Skin epidermis (tissue), 12 donors: ENCODE results near the gene TGFB1.
A peak's percentile ranks its signal among the peaks of the same experiment; 100 is the strongest.

Source experiments
- H3K27ac ChIP-seq, 21 experiments: fragments of 200-600 bp; sonication (generic) in 11 of 21; one replicate each; pipeline ENCODE4 v1.5.0; 2020; ENCODE audit warnings: mild to moderate bottlenecking in 3 of 21, inconsistent platforms in 2 of 21, moderate library complexity in 2 of 21
- H3K4me3 ChIP-seq, 7 experiments: fragments of 200-600 bp; sonication (generic) in 2 of 7; one replicate each; pipeline ENCODE4 v1.5.0; 2020; ENCODE audit warnings: inconsistent platforms in 2 of 7, mild to moderate bottlenecking in 2 of 7, moderate library complexity in 1 of 7

The TGFB1 gene

DNA sequence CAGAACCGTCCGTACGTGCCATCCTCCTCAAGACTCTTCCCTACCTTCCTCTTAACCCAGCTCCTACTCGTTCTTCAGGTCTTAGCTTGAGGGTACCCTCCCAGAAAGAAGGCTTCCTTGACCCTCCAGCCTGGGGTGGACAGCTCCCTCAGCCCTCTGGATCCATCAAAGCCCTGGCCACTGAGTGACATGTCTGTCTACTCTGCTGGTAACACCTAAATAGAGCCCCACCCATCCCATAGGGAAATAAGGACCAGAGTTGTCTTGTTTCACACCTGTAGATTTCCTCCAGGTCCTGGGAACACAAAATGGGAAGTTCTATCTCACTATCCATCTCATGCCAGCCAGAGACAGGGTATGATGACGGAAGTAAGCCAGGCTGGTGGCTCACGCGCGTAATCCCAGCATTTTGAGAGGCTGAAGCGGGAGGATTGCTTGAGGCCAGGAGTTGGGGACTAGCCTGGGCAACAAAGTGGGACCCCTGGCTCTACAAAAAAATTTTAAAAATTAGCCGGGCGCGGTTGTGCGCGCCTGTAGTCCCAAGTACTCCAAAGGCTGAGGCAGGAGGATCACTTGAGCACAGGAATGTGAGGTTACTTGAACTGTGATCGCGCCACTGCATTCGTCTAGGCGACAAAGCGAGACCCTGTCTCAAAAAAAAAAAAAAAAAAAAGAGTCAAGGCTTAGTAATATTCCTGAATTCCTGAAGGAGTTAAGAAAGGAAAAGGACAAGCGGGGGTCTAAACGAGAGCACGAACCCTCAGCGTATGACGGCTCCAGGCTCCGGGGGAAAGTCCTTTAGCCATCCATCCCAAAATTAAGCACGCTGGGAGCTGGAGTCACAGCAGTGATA is 44.3 kb downstream of the TGFB1 start:
- H3K27ac ChIP-seq, result peak overlapping the region; percentile 69 to 99 (median 96)

DNA sequence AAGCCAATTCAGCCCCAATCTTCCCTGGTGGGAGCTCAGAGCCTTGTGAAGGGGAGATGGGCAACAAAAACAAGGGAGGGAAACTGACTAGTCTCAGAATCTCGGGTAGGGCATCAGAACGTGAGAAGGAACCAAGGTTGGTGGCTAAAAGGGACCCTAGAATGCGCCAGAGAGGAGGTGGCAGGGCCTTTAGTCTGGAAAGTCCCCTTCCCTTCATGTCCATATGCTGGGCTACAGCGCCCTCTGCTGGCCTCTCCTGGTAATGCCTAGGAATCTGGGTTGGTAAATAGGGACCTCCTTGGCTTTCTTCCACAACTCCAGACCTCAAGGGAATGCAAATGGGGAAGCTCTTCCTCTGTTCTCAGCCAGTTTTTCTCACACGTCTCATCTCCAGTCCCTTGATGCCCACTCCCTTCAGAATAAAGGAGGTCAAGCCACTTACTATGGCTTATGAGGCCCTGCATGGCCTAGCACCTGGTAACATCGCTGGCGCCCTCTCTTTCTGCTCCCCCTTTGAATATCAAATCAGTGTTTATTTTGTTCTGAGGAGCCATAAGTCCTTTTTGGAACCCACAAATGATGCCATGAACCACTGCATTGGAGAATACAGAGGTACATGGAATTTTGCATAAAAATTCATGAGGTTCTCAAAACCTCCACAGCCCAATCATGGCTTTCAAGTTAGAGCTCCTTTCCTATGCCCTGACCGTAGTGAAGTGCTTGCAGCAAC is 45.1 kb downstream of the TGFB1 start:
- H3K4me3 ChIP-seq, result peak overlapping the region in 6 of 7 experiments; percentile 50 to 77 (median 64)

More for the DNA sequence above, 44.3 kb downstream of the TGFB1 start:
- peak overlapping the region; percentile 50 to 80 (median 68) for H3K4me3 ChIP-seq

DNA sequence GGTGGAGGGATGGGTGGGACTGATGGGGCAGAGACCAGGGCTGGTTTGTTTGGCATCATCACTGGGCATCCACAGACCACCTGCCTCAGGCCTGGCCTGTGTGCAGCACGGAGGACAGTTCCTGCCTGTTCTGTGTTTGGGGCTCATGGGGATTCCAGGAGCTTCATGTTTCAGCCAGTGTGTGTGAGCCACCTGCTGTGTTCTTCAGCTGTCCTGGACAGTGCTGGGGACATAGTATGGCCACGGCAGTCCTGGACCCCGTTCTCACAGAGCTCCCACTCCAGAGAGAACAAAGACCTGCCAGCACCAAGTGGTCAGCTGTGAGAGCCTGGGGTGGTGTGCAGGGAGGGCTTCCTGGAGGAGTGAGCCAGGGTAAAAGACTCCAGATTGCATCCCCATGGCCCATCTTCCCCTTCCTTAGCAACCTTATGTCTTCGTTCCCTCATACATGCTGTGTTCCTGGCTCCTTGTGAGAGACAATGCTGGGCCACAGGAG is 45.7 kb downstream of the TGFB1 start:
- Histone ChIP-seq H3K4me3 (no peak overlapping the region), H3K27ac (peak overlapping the region in 20 of 21 experiments; percentile 79 to 99 (median 96))

More for the DNA sequence above, 45.1 kb downstream of the TGFB1 start:
- peak overlapping the region; percentile 69 to 99 (median 96) for H3K27ac ChIP-seq

DNA sequence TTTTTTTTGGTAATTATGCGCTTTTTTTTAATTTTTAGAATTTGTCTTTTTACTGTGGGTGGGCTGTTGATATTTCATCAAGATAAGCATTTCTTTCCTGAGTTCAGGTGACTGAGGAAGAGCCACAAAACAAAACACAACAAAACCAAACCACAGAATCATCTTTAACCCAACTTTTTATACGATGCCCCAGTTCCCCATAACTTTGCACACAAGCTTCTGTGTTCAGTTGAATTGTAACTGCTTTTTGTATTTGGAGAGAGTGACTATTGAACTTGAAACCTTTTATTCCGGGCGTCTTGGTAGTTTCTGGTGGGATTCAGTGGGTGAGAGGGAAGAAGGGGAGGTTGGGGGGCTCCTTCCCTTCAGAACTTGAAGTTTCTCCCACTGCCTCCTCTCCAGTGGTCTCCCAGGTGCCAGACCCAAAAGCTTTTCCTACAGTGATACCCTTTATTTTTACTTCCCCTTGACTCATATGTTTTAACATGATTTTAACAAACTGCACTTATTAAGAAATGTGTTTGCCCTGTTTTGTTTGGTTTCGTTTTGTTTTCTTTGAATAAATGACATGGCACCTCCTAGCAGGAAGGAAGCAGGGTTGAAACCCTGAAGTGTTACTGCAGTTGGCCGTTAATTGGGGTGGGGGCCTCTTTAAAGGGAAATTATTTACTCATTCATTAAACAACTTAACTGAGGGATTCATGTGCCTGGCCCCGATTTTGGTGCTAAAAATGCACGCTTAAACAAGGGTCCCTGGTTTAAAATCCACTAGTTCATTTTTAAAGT is 46.4 kb downstream of the TGFB1 start:
- peak overlapping the region in 20 of 21 experiments; percentile 79 to 99 (median 96) for H3K27ac ChIP-seq
- H3K4me3 ChIP-seq, result no peak overlapping the region

DNA sequence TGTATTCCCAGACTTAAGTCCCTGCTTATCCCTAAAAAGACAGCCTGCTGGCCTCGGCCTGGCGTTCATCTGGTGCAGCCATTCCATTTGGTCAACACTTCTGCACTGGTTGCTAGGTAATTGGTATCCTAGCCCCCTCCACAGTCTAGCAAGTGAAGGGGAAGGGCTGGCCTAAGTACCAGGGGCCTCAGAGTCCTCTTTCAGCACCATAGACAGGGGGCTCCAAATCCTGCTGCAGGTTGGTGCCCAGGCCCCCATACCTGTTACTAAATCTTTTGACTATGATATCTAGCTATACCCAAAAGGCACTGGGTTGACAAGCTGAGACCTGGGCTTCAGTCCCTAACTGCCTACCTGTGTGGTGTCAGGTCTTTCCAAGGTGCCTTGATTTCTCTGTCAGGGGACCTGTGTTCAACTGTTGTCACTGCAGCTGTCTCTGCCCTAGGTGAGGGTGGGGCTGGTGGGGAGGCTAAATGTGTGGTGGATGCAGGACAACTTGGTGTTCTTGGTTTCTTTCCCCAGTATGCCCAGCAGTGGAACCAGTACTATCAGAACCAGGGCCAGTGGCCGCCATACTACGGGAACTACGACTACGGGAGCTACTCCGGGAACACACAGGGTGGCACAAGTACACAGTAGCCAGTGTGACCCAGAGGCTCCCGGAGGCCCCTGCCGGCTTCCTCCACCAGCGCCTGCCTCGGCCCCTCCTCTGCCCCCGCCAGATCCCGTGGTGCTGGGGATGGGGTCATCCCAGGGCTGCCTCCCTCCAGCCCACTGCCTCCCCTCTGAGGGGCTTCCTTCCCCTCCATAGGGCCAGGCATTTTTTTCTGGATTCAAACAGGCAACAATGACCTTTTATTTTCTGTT is 47.6 kb downstream of the TGFB1 start:
- Histone ChIP-seq H3K4me3 (no peak overlapping the region), H3K27ac (peak overlapping the region in 18 of 21 experiments; percentile 25 to 99 (median 96))

DNA sequence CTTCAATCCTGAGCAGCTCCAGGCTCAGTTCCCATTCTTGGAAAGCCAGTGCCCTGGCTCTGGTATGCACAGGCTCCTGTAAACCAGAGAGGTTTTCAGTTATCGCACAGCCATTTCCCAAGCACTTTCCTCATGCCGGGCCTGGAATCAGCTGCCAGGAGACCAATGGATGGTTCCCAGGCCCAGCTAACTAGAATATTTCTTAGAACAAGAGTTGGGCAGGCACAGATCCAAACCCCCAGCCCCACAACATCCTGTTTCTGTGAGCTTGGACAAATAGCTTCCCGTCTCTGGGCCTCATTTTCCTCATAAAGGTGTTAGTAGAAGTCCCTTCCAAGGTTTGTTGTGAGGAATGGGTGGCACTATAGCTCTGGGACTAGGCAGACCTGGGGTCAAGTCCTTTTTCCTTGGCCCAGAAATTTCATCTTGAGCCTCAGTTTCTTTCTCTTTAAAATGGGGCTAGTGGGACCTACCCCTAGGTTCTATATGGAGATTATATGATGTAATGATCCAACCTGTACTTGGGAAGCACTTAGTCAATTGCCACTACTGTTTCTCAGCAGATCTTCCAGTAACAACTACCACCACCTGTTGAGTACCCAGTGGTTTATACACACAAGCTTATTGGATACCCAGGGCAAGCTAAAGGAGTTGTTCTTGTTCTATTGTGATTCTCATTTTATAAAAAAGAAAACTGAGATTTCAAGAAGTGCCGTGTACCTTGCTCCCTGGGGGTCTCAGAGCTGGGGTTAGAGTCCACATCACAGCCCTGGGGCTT is 48.8 kb downstream of the TGFB1 start:
- Histone ChIP-seq H3K27ac (peak overlapping the region in 14 of 21 experiments; percentile 2 to 99 (median 76)), H3K4me3 (no peak overlapping the region)

DNA sequence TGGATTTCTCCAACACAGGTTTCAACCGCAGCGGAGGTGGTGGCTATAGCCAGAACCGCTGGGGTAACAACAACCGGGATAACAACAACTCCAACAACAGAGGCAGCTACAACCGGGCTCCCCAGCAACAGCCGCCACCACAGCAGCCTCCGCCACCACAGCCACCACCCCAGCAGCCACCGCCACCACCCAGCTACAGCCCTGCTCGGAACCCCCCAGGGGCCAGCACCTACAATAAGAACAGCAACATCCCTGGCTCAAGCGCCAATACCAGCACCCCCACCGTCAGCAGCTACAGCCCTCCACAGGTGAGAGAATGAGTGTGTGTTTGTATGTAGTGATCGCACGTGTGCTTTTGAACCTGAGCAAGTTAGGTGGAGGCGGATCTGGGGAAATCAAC is 49.8 kb downstream of the TGFB1 start:
- Histone ChIP-seq H3K27ac (peak overlapping the region in 7 of 21 experiments; percentile 3 to 99 (median 58)), H3K4me3 (no peak overlapping the region)

DNA sequence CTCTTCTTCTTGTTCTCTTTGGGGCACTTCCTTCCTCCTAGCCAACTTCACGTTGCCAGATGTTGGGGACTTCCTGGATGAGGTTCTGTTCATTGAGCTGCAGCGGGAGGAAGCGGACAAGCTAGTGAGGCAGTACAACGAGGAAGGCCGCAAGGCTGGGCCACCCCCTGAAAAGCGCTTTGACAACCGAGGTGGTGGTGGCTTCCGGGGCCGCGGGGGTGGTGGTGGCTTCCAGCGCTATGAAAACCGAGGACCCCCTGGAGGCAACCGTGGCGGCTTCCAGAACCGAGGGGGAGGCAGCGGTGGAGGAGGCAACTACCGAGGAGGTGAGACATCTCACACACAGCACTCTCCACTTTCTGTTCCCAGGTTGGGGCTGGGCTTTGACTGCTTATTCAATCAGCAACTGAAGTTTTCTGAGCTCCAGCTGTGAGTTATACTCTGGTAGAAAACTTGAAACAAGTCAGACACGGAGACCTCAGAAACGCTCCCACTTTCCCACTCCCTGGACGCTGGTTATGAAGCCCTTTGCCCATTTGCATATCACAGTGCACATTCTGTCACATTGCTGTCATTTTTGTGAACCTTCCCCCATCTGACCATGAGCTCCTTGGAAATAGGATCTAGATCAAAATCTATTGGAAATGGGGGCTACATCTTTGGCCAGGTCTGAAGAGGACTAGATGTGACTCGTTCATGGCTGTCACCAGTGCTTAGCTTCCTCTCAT is 50.9 kb downstream of the TGFB1 start:
- no peak overlapping the region for H3K4me3 ChIP-seq
- peak overlapping the region in 14 of 21 experiments; percentile 6 to 97 (median 54) for H3K27ac ChIP-seq

DNA sequence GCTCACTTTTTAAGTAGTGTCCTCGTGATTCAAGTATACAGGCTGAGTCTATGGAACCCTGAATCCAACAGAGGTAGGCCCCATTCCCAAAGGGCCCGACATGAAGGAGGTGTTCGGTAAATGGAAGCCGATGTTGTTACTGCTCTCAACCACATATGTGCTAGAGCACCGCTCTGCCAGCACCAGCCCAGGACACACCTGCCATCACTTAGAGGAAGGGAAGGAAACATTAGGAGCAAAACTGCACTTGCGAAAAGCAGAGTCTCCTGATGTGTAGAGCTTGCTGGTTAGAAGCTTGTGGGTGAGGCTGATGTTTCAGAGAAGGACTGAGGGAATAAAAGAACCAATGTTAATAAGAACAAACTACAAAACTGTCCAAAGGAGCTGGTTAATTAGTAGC is 53.2 kb downstream of the TGFB1 start:
- Histone ChIP-seq H3K4me3 (no peak overlapping the region), H3K27ac (peak overlapping the region in 14 of 21 experiments; percentile 10 to 97 (median 81))

DNA sequence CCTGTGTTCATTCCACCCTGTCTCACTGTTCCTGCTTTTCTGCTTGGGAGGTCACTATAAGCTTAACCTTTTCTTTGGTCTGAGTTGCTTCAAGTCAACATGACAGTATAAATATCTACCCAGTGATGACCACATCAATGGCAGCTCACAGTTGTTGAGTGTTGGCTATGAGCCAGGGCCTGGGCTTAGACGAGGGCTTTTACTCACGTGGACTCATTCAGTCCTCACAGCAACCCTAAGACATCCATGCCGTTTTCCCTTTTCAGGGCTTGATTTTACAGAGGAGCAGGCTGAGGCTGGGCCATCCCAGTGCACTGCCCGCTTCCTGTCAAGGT is 54.0 kb downstream of the TGFB1 start:
- H3K27ac ChIP-seq, result peak overlapping the region in 19 of 21 experiments; percentile 2 to 93 (median 81)
- no peak overlapping the region for H3K4me3 ChIP-seq

DNA sequence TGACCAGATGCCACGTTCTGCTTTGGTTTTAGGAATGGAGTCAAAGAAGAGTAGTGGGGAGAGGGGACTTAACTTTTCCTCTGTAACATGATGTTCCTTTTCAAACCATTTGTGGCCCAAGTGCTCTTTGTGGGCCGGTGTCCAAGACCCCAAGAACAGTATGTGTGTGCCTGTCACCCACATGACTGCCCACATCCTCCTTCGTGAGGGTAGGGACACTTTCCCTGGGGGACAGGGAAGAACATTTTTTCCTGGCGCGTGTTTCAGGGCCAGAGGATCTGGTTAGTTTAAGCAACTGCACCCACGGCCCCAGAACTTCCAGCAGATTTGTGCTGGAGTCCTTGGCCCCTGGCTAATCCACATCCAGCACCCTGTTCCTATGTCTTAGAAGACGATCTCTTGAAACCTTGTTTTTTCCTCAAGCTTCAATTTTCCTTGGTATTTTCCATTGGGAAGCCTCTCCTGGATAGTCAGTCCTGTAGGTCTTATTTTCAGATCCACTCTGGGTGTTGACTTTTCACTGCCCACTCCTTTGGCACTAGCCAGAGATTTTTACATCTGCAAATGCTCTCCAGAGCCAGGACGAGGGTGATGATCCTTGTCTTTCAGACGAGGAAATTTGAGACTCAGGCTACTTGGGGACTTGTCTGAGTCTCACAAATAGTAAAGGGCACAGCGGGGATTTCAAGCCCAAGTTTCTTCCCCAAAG is 54.5 kb downstream of the TGFB1 start:
- Histone ChIP-seq H3K4me3 (no peak overlapping the region), H3K27ac (peak overlapping the region in 20 of 21 experiments; percentile 2 to 93 (median 80))

DNA sequence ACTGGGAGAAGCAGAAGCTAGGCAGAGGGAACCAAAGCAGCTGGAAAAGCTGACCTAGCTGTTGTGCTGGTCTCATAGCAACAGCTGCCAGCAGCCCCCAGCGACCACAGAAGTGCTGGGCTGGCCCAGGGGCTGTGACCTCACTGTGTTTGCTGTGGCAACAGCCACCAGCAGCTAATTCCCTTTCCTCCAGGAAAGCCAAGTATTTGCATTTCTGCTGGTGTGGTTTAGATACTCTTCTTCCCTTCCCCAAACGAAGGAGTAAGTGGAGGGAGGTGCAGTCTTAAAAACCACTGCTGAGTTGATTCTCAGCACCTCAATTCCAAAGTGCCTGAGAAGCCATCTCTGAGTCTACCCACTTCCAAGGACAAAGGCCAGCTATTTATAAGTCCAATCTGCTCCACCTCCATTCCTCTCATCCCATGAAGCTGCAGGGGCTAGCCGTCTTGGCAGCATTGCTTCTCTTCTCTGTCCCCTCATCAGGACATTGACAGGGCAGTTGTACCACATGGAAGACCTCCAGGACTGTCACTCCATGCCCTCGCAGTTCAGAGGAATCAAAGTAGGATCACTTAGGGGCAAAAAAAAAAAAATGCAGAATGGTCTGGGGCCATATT is 55.3 kb downstream of the TGFB1 start:
- Histone ChIP-seq H3K4me3 (no peak overlapping the region), H3K27ac (peak overlapping the region in 20 of 21 experiments; percentile 11 to 93 (median 80))

DNA sequence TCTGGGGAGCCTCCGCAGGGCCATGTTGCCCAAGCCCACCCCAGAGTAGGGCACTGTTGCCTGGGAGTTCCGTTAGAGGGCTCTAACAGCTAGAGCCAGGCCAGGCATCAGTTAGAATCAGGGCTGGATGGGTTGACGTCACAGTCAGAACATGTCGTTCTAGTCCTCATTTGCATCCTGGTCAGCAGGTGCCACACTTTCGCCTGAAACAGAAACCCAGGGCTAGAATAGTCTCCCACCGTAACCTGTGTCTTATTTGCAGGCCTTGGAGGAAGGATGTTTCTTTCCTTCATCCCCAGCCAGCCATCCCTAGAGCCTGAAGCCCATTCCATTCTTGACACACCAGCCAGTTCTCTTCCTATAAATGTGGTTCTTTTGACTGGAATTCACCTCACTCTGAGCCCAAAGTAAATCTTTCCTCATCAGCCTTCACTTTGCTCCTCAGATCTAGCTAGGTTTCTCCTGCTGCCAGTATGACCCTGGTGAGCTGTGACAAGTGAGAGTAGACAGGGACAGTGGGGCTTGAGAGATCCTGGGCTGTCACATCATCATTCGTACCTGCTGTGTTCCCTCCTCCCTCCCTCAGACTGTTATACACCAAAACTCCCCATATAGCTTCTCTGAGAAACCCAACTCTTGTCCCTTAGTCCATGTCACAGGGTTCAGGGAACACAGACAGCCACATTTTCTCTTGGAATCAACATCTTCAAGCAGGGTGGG is 55.9 kb downstream of the TGFB1 start:
- Histone ChIP-seq H3K4me3 (no peak overlapping the region), H3K27ac (peak overlapping the region in 20 of 21 experiments; percentile 5 to 93 (median 80))

DNA sequence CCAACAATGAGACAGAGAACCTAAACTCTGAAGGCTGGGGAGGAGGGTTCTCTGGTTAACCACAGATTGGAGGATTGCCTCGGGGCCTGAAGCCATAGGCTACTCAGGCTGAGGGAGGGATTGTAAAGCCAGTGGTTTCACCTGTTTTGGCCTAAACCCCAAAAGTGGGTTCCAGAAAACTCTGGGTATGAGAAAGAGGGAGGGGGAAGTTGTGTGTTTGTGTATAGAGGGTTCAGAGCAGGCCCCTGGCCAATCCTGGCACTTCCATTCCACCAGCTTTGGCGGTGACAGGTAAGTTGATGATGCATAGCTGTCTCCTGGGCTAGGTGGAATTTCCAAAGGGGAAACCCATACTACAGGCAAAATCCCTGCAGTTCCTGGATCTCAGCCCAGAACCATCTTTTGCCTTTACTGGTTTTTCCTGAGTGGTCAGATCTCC is 57.3 kb downstream of the TGFB1 start:
- no peak overlapping the region for H3K4me3 ChIP-seq
- H3K27ac ChIP-seq, result peak overlapping the region in 14 of 21 experiments; percentile 5 to 93 (median 81)

DNA sequence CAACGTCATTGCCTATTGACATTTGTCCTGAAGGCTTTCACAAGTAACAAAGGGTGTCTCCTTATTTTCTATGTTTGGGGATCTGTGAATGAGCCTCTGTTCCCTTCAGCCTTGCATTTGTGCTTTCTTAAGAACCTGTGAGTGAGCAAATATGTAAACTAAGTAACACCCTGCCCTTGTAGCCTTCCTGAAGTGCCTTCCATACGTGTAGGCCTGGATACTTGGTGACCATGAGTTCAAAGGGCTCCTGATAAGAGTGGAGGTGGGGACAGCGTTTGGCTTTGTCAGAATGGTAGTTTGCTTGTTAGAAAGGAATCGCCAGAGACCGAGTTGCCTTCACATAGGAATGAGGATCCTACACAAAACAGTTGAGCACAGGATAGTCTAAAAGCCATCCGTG is 58.2 kb downstream of the TGFB1 start:
- Histone ChIP-seq H3K4me3 (no peak overlapping the region), H3K27ac (peak overlapping the region in 8 of 21 experiments; percentile 71 to 93 (median 83))

DNA sequence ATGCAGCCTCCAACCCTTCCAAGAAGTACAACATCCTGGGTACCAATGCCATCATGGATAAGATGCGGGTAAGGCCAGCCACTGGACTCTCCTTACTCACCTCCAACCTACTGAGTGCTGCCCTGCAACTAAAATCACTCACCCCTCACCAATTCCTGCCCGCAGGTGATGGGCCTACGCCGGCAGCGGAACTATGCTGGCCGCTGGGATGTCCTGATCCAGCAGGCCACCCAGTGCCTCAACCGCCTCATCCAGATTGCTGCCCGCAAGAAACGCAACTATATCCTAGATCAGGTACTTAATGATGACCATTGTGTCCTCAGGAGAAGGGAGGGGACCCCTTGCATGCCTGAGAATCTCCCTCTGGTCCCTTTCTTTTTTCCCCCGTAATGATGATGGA is 59.3 kb downstream of the TGFB1 start:
- Histone ChIP-seq H3K27ac (no peak overlapping the region), H3K4me3 (no peak overlapping the region)
